IMR-90 (cell line): Measurements from ENCODE around the gene SIX4. TPM values are rescaled to one million over a fixed set of nuclear protein-coding genes. Genes with fewer than 3 reads are reported as not detected.

Source experiments
- ATAC-seq: fragments of 200-7000 bp; cut with Tn5 transposase; 2 replicates; pipeline ENCODE4 v1.9.1; 2020; ENCODE audit warnings: low read depth, mild to moderate bottlenecking, moderate library complexity
- BruUV-seq: library from RNA; stranded (reverse); fragments of 400-500 nt; replicated peaks from 2 replicates; lab custom pipeline; 2021; lab: Mats Ljungman, UMichigan
- CTCF ChIA-PET: fragments of 300-600 bp; formaldehyde crosslinking; extraction: SDS; loops from one replicate; lab custom pipeline; 2021; ENCODE audit warnings: antibody characterized with exemption; lab: Yijun Ruan, JAX
- POLR2A ChIA-PET: fragments of 300-600 bp; sonication (Branson Sonifier 250); formaldehyde crosslinking; loops from one replicate; lab custom pipeline; 2022; ENCODE audit warnings: antibody characterized with exemption; ENCODE audit not compliant: unreplicated experiment; lab: Charles Lee
- DNase-seq: peaks from one replicate; pipeline ENCODE4 v3.0.0; 2013
- H2AFZ ChIP-seq: replicated peaks from 2 replicates; pipeline ENCODE3; 2013; ENCODE audit warnings: low read length, mild to moderate bottlenecking; ENCODE audit not compliant: poor library complexity
- H2AK5ac ChIP-seq: 2 replicates; pipeline ENCODE4 v1.6.1; 2013; ENCODE audit warnings: low read depth, low read length, inconsistent platforms
- H2AK9ac ChIP-seq: replicated peaks from 2 replicates; pipeline ENCODE3; 2013; ENCODE audit warnings: mild to moderate bottlenecking, low read depth, low read length, moderate library complexity; ENCODE audit not compliant: poor library complexity
- H2BK120ac ChIP-seq: 2 replicates; pipeline ENCODE4 v1.6.1; 2013; ENCODE audit warnings: low read depth, low read length, inconsistent platforms
- H2BK15ac ChIP-seq: 3 replicates; pipeline ENCODE4 v1.6.1; 2013; ENCODE audit warnings: low read depth, low read length, inconsistent platforms
- H2BK20ac ChIP-seq: 2 replicates; pipeline ENCODE4 v1.6.1; 2013; ENCODE audit warnings: low read depth, mild to moderate bottlenecking, inconsistent platforms, low read length, moderate library complexity
- H2BK5ac ChIP-seq: 2 replicates; pipeline ENCODE4 v1.6.1; 2013; ENCODE audit warnings: mild to moderate bottlenecking, low read depth, low read length, inconsistent platforms; ENCODE audit not compliant: poor library complexity, severe bottlenecking
- H3K14ac ChIP-seq: replicated peaks from 2 replicates; pipeline ENCODE4 v1.6.1; 2013; ENCODE audit warnings: low read depth, low read length, inconsistent platforms
- H3K18ac ChIP-seq: 2 replicates; pipeline ENCODE4 v1.6.1; 2013; ENCODE audit warnings: low read depth, low read length, control low read depth
- H3K23ac ChIP-seq: 2 replicates; pipeline ENCODE4 v1.6.1; 2013; ENCODE audit warnings: low read depth, low read length, inconsistent platforms
- H3K27ac ChIP-seq: 2 replicates; pipeline ENCODE4 v1.5.1; 2013; ENCODE audit warnings: mild to moderate bottlenecking, control low read depth, low read length; ENCODE audit not compliant: insufficient read depth
- H3K27me3 ChIP-seq: 2 replicates; pipeline ENCODE4 v1.6.1; 2013; ENCODE audit warnings: low read length; ENCODE audit not compliant: control insufficient read depth, insufficient read depth
- H3K36me3 ChIP-seq: 2 replicates; pipeline ENCODE4 v1.6.1; 2013; ENCODE audit warnings: low read length, mixed read lengths; ENCODE audit not compliant: control insufficient read depth, insufficient read depth
- H3K4ac ChIP-seq: 2 replicates; pipeline ENCODE4 v1.6.1; 2013; ENCODE audit warnings: low read depth, low read length, inconsistent platforms
- H3K4me1 ChIP-seq: 2 replicates; pipeline ENCODE4 v1.6.1; 2013; ENCODE audit warnings: low read length, mixed read lengths; ENCODE audit not compliant: control insufficient read depth, insufficient read depth
- H3K4me2 ChIP-seq: 2 replicates; pipeline ENCODE4 v1.6.1; 2013; ENCODE audit warnings: low read depth, mild to moderate bottlenecking, control low read depth, low read length, moderate library complexity
- H3K4me3 ChIP-seq: 2 replicates; pipeline ENCODE4 v1.5.1; 2013; ENCODE audit warnings: low read depth, mild to moderate bottlenecking, control low read depth, low read length, moderate library complexity; ENCODE audit not compliant: insufficient read depth
- H3K56ac ChIP-seq: 2 replicates; pipeline ENCODE4 v1.6.1; 2013; ENCODE audit warnings: low read length, inconsistent platforms; ENCODE audit not compliant: insufficient read depth; ENCODE audit errors: extremely low read depth
- H3K79me1 ChIP-seq, 2 experiments: 2 replicates each; pipeline ENCODE4 v1.6.1; 2013; ENCODE audit warnings: low read length in 2 of 2, inconsistent platforms in 1 of 2, low read depth in 1 of 2
- H3K9ac ChIP-seq: 2 replicates; pipeline ENCODE4 v1.6.1; 2013; ENCODE audit warnings: low read depth, low read length, control low read depth
- H3K9me1 ChIP-seq: 2 replicates; pipeline ENCODE4 v1.6.1; 2013; ENCODE audit warnings: low read length, inconsistent platforms; ENCODE audit not compliant: insufficient read depth
- H3K9me3 ChIP-seq: 2 replicates; pipeline ENCODE4 v1.6.1; 2013; ENCODE audit warnings: low read length; ENCODE audit not compliant: control insufficient read depth, insufficient read depth
- H4K20me1 ChIP-seq: 2 replicates; pipeline ENCODE4 v1.6.1; 2013; ENCODE audit warnings: low read length, inconsistent platforms; ENCODE audit not compliant: insufficient read depth
- H4K5ac ChIP-seq: 2 replicates; pipeline ENCODE4 v1.6.1; 2013; ENCODE audit warnings: mild to moderate bottlenecking, low read depth, low read length, control low read depth
- H4K8ac ChIP-seq, 2 experiments: 2 replicates each; pipeline ENCODE4 v1.6.1; 2013; ENCODE audit warnings: low read depth in 2 of 2, low read length in 2 of 2, control low read depth in 1 of 2, inconsistent platforms in 1 of 2
- H4K91ac ChIP-seq: 2 replicates; pipeline ENCODE4 v1.6.1; 2013; ENCODE audit warnings: low read depth, low read length, inconsistent platforms; ENCODE audit not compliant: insufficient read depth
- BHLHE40 ChIP-seq: fragments of 150-350 bp; IDR thresholded peaks from 2 replicates; pipeline ENCODE4 v1.6.1; 2016; ENCODE audit warnings: mild to moderate bottlenecking, low read depth, low read length
- CHD1 ChIP-seq: IDR thresholded peaks from 2 replicates; pipeline ENCODE4 v1.6.1; 2012; ENCODE audit warnings: low read depth, low read length, improper control_type of control experiment
- CTCF ChIP-seq: conservative IDR thresholded peaks from 2 replicates; pipeline ENCODE4 v1.5.1; 2012; ENCODE audit warnings: mild to moderate bottlenecking, low read depth, low read length, improper control_type of control experiment
- MAFK ChIP-seq: IDR thresholded peaks from 2 replicates; pipeline ENCODE4 v1.6.1; 2012; ENCODE audit warnings: low read depth, low read length, improper control_type of control experiment
- MAZ ChIP-seq: IDR thresholded peaks from 2 replicates; pipeline ENCODE4 v1.6.1; 2012; ENCODE audit warnings: low read depth, mild to moderate bottlenecking, low read length, improper control_type of control experiment, moderate library complexity, borderline replicate concordance
- MXI1 ChIP-seq: IDR thresholded peaks from 2 replicates; pipeline ENCODE4 v1.6.1; 2012; ENCODE audit warnings: low read depth, mild to moderate bottlenecking, low read length, moderate library complexity, borderline replicate concordance
- NFE2L2 ChIP-seq: fragments of 150-350 bp; IDR thresholded peaks from 2 replicates; pipeline ENCODE4 v1.6.1; 2016; ENCODE audit warnings: low read depth, mild to moderate bottlenecking, low read length
- POLR2A ChIP-seq: IDR thresholded peaks from 2 replicates; pipeline ENCODE4 v1.6.1; 2012; ENCODE audit warnings: mild to moderate bottlenecking, low read depth, low read length
- RAD21 ChIP-seq: IDR thresholded peaks from 2 replicates; pipeline ENCODE4 v1.6.1; 2012; ENCODE audit warnings: low read length, improper control_type of control experiment
- RCOR1 ChIP-seq: IDR thresholded peaks from 2 replicates; pipeline ENCODE4 v1.6.1; 2012; ENCODE audit warnings: mild to moderate bottlenecking, low read length, improper control_type of control experiment; ENCODE audit not compliant: insufficient replicate concordance
- RFX5 ChIP-seq: IDR thresholded peaks from 2 replicates; pipeline ENCODE4 v1.8.0; 2012; ENCODE audit warnings: low read depth, mild to moderate bottlenecking, low read length, moderate library complexity
- SMC3 ChIP-seq: fragments of 150-350 bp; IDR thresholded peaks from 2 replicates; pipeline ENCODE4 v1.6.1; 2016; ENCODE audit warnings: low read depth, mild to moderate bottlenecking, antibody characterized with exemption, low read length, moderate library complexity
- USF2 ChIP-seq: fragments of 150-350 bp; IDR thresholded peaks from 2 replicates; pipeline ENCODE4 v1.6.1; 2017; ENCODE audit warnings: mild to moderate bottlenecking, antibody characterized with exemption, low read length, low read depth
- WGBS, 2 experiments: methylation state at CpG; one replicate each; pipeline versions ENCODE4 v1.1.5 to v1.1.7; 2013; ENCODE audit warnings: missing lambda C conversion rate in 2 of 2; ENCODE audit not compliant: insufficient read length in 1 of 2; ENCODE audit errors: extremely low coverage in 2 of 2; 5-methylcytosine and 5-hydroxymethylcytosine counted together
- dilution Hi-C: fragments of 300-500 bp; cut with HindIII; formaldehyde crosslinking; loops from one replicate; pipeline ENCODE4 v1.14.3; 2018; ENCODE audit warnings: low sequenced_read_pairs; ENCODE audit not compliant: unreplicated experiment
- in situ Hi-C: fragments of 300-500 bp; cut with MboI; formaldehyde crosslinking; loops from 3 replicates; pipeline ENCODE4 v1.14.3; 2019; ENCODE audit warnings: low sequenced_read_pairs, inconsistent platforms, mixed read lengths
- intact Hi-C: fragments of 100-400 bp; cut with micrococcal nuclease; formaldehyde crosslinking; loops from 2 replicates; pipeline ENCODE4 v1.10.0; 2022
- polyA plus RNA-seq, 3 experiments: library from polyadenylated mRNA; depleted of rRNA; stranded (reverse); fragments of >200 nt; gene quantifications; 2 replicates each; pipeline ENCODE4 v1.2.3, GENCODE V29; 2012; ENCODE audit warnings: low replicate concordance in 1 of 3
- total RNA-seq: library from RNA; depleted of rRNA; stranded (reverse); fragments of >200 nt; gene quantifications from 2 replicates; pipeline ENCODE4 v1.2.3, GENCODE V29; 2012
- TF ChIP-seq, protein P1 (sequence below): fragments of 150-350 bp; IDR thresholded peaks from 2 replicates; pipeline ENCODE4 v1.6.1; 2016; ENCODE audit warnings: low read depth, mild to moderate bottlenecking, low read length, moderate library complexity, borderline replicate concordance

The SIX4 gene
- total and polyA plus RNA-seq, 2 of the 4 experiments (the other 2 are of a cell fraction): 7.1 to 42.7 TPM

DNA sequence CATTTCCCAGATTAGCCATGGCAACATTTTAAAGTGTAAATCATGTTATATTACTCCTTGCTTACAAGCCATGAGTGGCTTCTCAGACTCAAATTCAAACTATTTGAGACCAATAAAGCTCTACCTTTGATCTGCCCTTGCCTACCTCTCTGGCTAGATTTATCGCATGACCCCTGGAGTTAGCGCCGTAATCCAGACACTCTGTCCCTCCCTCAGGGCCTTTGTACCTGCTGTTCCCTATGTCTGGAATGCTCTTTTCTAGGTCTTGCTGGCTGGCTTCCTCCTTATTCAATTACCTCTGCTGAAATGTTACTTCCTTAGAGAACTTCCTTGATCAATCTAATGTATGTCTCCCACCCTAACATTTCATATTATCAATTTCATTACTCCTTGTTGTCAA is 16.3 kb downstream of the SIX4 start:
- ATAC-seq (no peak), DNase-seq (no peak)
- dilution Hi-C loops (no loop called here), in situ Hi-C loops (no loop called here), intact Hi-C loops (no loop called here)
- Histone ChIP-seq H2AK5ac (no peak overlapping the region), H4K8ac (no peak overlapping the region), H4K5ac (no peak overlapping the region), H3K4me1 (no peaks in the 10 kb centered on the region), H3K4me3 (no peak overlapping the region), H3K14ac (no peak overlapping the region), H2AFZ (no peak overlapping the region), H3K4me2 (no peak overlapping the region), H3K9me1 (no peaks in the 10 kb centered on the region), H3K9me3 (no peaks in the 10 kb centered on the region), H3K9ac (no peak overlapping the region), H3K56ac (no peak overlapping the region), H2BK15ac (no peak overlapping the region), H4K20me1 (peaks cover 10% of the 10 kb centered on the region; the same call in 1 of the 2 replicates), H2BK120ac (no peak overlapping the region), H3K4ac (no peak overlapping the region), H3K18ac (no peak overlapping the region), H2AK9ac (no peak overlapping the region), H3K23ac (no peak overlapping the region), H3K27me3 (no peaks in the 10 kb centered on the region), H2BK20ac (no peak overlapping the region), H3K79me1 (peaks cover 8 to 10% of the 10 kb centered on the region in 2 experiments; a peak in 3 of 4 replicates), H3K27ac (no peak overlapping the region), H3K36me3 (peaks cover 2% of the 10 kb centered on the region; the same call in 1 of the 2 replicates), H4K91ac (no peak overlapping the region), H2BK5ac (no peak overlapping the region)
- TF ChIP-seq POLR2A (no peak), BHLHE40 (no peak), RAD21 (no peak), RFX5 (no peak), SMC3 (no peak), MAFK (no peak), MAZ (no peak), CHD1 (no peak), USF2 (no peak), NFE2L2 (no peak), RCOR1 (no peak), CTCF (no peak), MXI1 (no peak)
- TF ChIP-seq, protein P1, sequence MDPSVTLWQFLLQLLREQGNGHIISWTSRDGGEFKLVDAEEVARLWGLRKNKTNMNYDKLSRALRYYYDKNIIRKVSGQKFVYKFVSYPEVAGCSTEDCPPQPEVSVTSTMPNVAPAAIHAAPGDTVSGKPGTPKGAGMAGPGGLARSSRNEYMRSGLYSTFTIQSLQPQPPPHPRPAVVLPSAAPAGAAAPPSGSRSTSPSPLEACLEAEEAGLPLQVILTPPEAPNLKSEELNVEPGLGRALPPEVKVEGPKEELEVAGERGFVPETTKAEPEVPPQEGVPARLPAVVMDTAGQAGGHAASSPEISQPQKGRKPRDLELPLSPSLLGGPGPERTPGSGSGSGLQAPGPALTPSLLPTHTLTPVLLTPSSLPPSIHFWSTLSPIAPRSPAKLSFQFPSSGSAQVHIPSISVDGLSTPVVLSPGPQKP: no peak
- ChIA-PET POLR2A (no interaction called here), CTCF (no interaction called here)
- 100% methylated on average over 3 of the region's 3 CpGs; no CpG with 5 or more reads in 1 of the 2 experiments for WGBS, 2 experiments
- no TSS peak for BruUV-seq
